SK-N-SH treated with all-trans-retinoic acid at 6 μM for 48 hours (cell line): ENCODE results near the gene SNAP25.

Experiments used
- CREB5 ChIP-seq: fragments of 250-450 bp; sonication (Bioruptor Pico); IDR thresholded peaks from 2 replicates; pipeline ENCODE4 v1.5.1; 2020; ENCODE audit warnings: low read depth, mild to moderate bottlenecking, moderate library complexity
- CSDC2 ChIP-seq: fragments of 250-450 bp; sonication (Bioruptor Pico); IDR thresholded peaks from 2 replicates; pipeline ENCODE4 v1.5.0; 2020; ENCODE audit warnings: mild to moderate bottlenecking, moderate library complexity
- PATZ1 ChIP-seq: fragments of 250-450 bp; sonication (Bioruptor Pico); IDR thresholded peaks from 2 replicates; pipeline ENCODE4 v1.8.0; 2020; ENCODE audit warnings: mild to moderate bottlenecking, moderate library complexity, borderline replicate concordance
- POU6F1 ChIP-seq: fragments of 250-450 bp; sonication (Bioruptor Pico); IDR thresholded peaks from 2 replicates; pipeline ENCODE4 v1.8.0; 2021; ENCODE audit warnings: low read depth, mild to moderate bottlenecking, moderate library complexity, borderline replicate concordance
- PPARA ChIP-seq: fragments of 250-450 bp; sonication (Bioruptor Pico); IDR thresholded peaks from 2 replicates; pipeline ENCODE4 v1.5.0; 2020; ENCODE audit warnings: mild to moderate bottlenecking, borderline replicate concordance
- TCF4 ChIP-seq: fragments of 250-450 bp; sonication (Bioruptor Pico); IDR thresholded peaks from 2 replicates; pipeline ENCODE4 v1.8.0; 2021; ENCODE audit warnings: mild to moderate bottlenecking, moderate library complexity, borderline replicate concordance
- ZFP30 ChIP-seq: fragments of 450-650 bp; formaldehyde crosslinking; IDR thresholded peaks from 2 replicates; pipeline ENCODE4 v1.5.0; 2022; ENCODE audit warnings: mild to moderate bottlenecking, moderate library complexity
- ZNF70 ChIP-seq: fragments of 450-650 bp; formaldehyde crosslinking; IDR thresholded peaks from 2 replicates; pipeline ENCODE4 v1.5.0; 2020; ENCODE audit warnings: mild to moderate bottlenecking, moderate library complexity

- TF ChIP-seq PATZ1 (CRISPR knock-in tag) (no peak), CSDC2 (CRISPR knock-in tag) (no peak), CREB5 (CRISPR knock-in tag) (no peak), PPARA (no peak), ZNF70 (CRISPR knock-in tag) (no peak), TCF4 (CRISPR knock-in tag) (no peak), ZFP30 (CRISPR knock-in tag) (no peak), POU6F1 (CRISPR knock-in tag) (no peak)
Measured at GRCh38 chr20:10219993-10220750, 1.5 kb downstream of the SNAP25 start.
